Neural cell (in vitro differentiated cells): ENCODE results near the gene PODXL2. TPM values are rescaled to one million over a fixed set of nuclear protein-coding genes. Genes with fewer than 3 reads are reported as not detected.

Source experiments
- H2AFZ ChIP-seq: fragments of 200-600, 300-800 bp; sonication (generic), shearing (Covaris generic); 2 replicates; pipeline ENCODE4 v1.6.0; 2014; ENCODE audit warnings: low read depth, mild to moderate bottlenecking, antibody characterized with exemption, low read length, moderate library complexity
- H3F3A ChIP-seq: fragments of 200-600 bp; shearing (Covaris generic); 2 replicates; pipeline ENCODE4 v1.6.1; 2016; ENCODE audit warnings: mild to moderate bottlenecking, moderate library complexity, mixed read lengths, antibody characterized with exemption, low read length; ENCODE audit not compliant: insufficient read depth, poor library complexity, severe bottlenecking
- H3K27ac ChIP-seq: fragments of 200-600, 300-800 bp; sonication (generic), shearing (Covaris generic); 2 replicates; pipeline ENCODE4 v1.5.1; 2014; ENCODE audit warnings: mild to moderate bottlenecking, low read length, moderate library complexity
- H3K27me3 ChIP-seq: fragments of 300-800, 200-600 bp; sonication (generic), shearing (Covaris generic); 2 replicates; pipeline ENCODE4 v1.6.0; 2014; ENCODE audit warnings: mild to moderate bottlenecking, low read depth, low read length, moderate library complexity; ENCODE audit not compliant: insufficient read depth
- H3K36me3 ChIP-seq: fragments of 300-800, 200-600 bp; sonication (generic), shearing (Covaris generic); 2 replicates; pipeline ENCODE4 v1.5.1; 2014; ENCODE audit warnings: mild to moderate bottlenecking, antibody characterized with exemption, low read length, moderate library complexity; ENCODE audit not compliant: insufficient read depth
- H3K4me2 ChIP-seq: fragments of 300-800, 200-600 bp; sonication (generic), shearing (Covaris generic); 2 replicates; pipeline ENCODE4 v1.6.0; 2014; ENCODE audit warnings: mild to moderate bottlenecking, low read length
- H3K4me3 ChIP-seq: fragments of 300-800, 200-600 bp; sonication (generic), shearing (Covaris generic); 2 replicates; pipeline ENCODE4 v1.5.1; 2014; ENCODE audit warnings: mild to moderate bottlenecking, low read length, moderate library complexity
- H3K79me2 ChIP-seq: fragments of 200-600 bp; shearing (Covaris generic); replicated peaks from 2 replicates; pipeline ENCODE4 v1.6.0; 2014; ENCODE audit warnings: mild to moderate bottlenecking, low read length, moderate library complexity; ENCODE audit not compliant: insufficient read depth
- H3K9ac ChIP-seq: fragments of 300-800, 200-600 bp; sonication (generic), shearing (Covaris generic); 2 replicates; pipeline ENCODE4 v1.6.1; 2016; ENCODE audit warnings: mild to moderate bottlenecking, low read length, mixed read lengths
- H3K9me2 ChIP-seq: fragments of 200-600 bp; shearing (Covaris generic); 2 replicates; pipeline ENCODE4 v1.6.1; 2016; ENCODE audit warnings: mild to moderate bottlenecking, low read length, mixed read lengths; ENCODE audit not compliant: insufficient read depth
- H3K9me3 ChIP-seq: fragments of 200-600, 300-800 bp; sonication (generic), shearing (Covaris generic); 2 replicates; pipeline ENCODE4 v1.6.1; 2016; ENCODE audit warnings: mild to moderate bottlenecking, mixed run types, low read length, moderate library complexity, mixed read lengths
- H4K20me1 ChIP-seq: fragments of 200-600 bp; shearing (Covaris generic); 2 replicates; pipeline ENCODE4 v1.6.1; 2016; ENCODE audit warnings: mild to moderate bottlenecking, mixed run types; ENCODE audit not compliant: insufficient read depth
- EP300 ChIP-seq: fragments of 450-650 bp; conservative IDR thresholded peaks from 2 replicates; pipeline ENCODE4 v1.6.1; 2014; ENCODE audit warnings: antibody characterized with exemption, mild to moderate bottlenecking, moderate library complexity; ENCODE audit not compliant: poor library complexity, severe bottlenecking
- EZH2 ChIP-seq: fragments of 200-600, 300-800 bp; shearing (Covaris generic), sonication (generic); IDR thresholded peaks from 2 replicates; pipeline ENCODE4 v1.6.1; 2014; ENCODE audit warnings: antibody characterized with exemption, low read length, borderline replicate concordance, mild to moderate bottlenecking; ENCODE audit not compliant: insufficient read depth, poor library complexity, severe bottlenecking
- MXI1 ChIP-seq: fragments of 450-650 bp; conservative IDR thresholded peaks from 2 replicates; pipeline ENCODE4 v1.6.1; 2014; ENCODE audit warnings: antibody characterized with exemption, mild to moderate bottlenecking; ENCODE audit not compliant: poor library complexity, severe bottlenecking
- POLR2AphosphoS5 ChIP-seq: IDR thresholded peaks from 2 replicates; pipeline ENCODE4 v1.6.1; 2012
- RAD21 ChIP-seq: fragments of 450-650 bp; conservative IDR thresholded peaks from 2 replicates; pipeline ENCODE4 v1.6.1; 2014; ENCODE audit warnings: antibody characterized with exemption, mild to moderate bottlenecking, moderate library complexity
- SMC3 ChIP-seq: fragments of 450-650 bp; conservative IDR thresholded peaks from 2 replicates; pipeline ENCODE4 v1.6.1; 2014; ENCODE audit warnings: antibody characterized with exemption, mild to moderate bottlenecking, moderate library complexity; ENCODE audit not compliant: poor library complexity
- TAF1 ChIP-seq: IDR thresholded peaks from 2 replicates; pipeline ENCODE4 v1.6.1; 2012; ENCODE audit warnings: low read depth
- polyA plus RNA-seq: library from polyadenylated mRNA; depleted of rRNA; stranded (reverse); fragments of >200 nt; gene quantifications from 2 replicates; pipeline ENCODE4 v1.2.3, GENCODE V29; 2014
- TF ChIP-seq, protein P1 (sequence below): fragments of 450-650 bp; IDR thresholded peaks from 2 replicates; pipeline ENCODE4 v1.5.1; 2014; ENCODE audit warnings: antibody characterized with exemption, mild to moderate bottlenecking, moderate library complexity; ENCODE audit not compliant: poor library complexity, severe bottlenecking
- TF ChIP-seq, protein P2 (sequence below): IDR thresholded peaks from 2 replicates; pipeline ENCODE4 v1.6.1; 2012; ENCODE audit warnings: borderline replicate concordance

PODXL2 gene
- polyA plus RNA-seq, 1 donor from 2014 or later: 266 TPM

DNA sequence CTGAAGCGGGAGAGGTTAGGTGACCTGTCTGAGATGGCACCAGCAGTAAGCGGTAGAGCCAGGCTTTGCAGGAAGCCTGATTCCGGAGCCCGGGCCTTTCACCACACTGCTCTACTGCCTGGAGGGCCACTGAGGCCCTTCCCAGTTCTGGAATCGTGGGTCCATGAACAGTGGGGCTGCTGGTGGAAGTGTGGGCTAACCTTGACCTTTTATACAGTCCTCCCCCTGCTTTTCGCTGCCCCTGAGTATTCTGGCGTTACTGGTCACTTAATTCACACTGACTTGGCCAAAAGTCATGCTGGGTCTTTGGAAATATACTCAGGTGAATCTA is 41.2 kb downstream of the PODXL2 start:
- Histone ChIP-seq H3K36me3 (peaks cover 3% of the 10 kb centered on the region), H3K9me2 (no peaks in the 10 kb centered on the region), H3K4me3 (no peak overlapping the region), H3K9me3 (no peaks in the 10 kb centered on the region), H3F3A (no peaks in the 10 kb centered on the region), H3K9ac (no peak overlapping the region), H2AFZ (no peak overlapping the region), H3K79me2 (no peaks in the 10 kb centered on the region), H3K4me2 (no peak overlapping the region), H3K27me3 (no peaks in the 10 kb centered on the region), H4K20me1 (no peaks in the 10 kb centered on the region), H3K27ac (no peak overlapping the region)
- TF ChIP-seq, protein P1, sequence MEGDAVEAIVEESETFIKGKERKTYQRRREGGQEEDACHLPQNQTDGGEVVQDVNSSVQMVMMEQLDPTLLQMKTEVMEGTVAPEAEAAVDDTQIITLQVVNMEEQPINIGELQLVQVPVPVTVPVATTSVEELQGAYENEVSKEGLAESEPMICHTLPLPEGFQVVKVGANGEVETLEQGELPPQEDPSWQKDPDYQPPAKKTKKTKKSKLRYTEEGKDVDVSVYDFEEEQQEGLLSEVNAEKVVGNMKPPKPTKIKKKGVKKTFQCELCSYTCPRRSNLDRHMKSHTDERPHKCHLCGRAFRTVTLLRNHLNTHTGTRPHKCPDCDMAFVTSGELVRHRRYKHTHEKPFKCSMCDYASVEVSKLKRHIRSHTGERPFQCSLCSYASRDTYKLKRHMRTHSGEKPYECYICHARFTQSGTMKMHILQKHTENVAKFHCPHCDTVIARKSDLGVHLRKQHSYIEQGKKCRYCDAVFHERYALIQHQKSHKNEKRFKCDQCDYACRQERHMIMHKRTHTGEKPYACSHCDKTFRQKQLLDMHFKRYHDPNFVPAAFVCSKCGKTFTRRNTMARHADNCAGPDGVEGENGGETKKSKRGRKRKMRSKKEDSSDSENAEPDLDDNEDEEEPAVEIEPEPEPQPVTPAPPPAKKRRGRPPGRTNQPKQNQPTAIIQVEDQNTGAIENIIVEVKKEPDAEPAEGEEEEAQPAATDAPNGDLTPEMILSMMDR: no peak
- TF ChIP-seq, protein P2, sequence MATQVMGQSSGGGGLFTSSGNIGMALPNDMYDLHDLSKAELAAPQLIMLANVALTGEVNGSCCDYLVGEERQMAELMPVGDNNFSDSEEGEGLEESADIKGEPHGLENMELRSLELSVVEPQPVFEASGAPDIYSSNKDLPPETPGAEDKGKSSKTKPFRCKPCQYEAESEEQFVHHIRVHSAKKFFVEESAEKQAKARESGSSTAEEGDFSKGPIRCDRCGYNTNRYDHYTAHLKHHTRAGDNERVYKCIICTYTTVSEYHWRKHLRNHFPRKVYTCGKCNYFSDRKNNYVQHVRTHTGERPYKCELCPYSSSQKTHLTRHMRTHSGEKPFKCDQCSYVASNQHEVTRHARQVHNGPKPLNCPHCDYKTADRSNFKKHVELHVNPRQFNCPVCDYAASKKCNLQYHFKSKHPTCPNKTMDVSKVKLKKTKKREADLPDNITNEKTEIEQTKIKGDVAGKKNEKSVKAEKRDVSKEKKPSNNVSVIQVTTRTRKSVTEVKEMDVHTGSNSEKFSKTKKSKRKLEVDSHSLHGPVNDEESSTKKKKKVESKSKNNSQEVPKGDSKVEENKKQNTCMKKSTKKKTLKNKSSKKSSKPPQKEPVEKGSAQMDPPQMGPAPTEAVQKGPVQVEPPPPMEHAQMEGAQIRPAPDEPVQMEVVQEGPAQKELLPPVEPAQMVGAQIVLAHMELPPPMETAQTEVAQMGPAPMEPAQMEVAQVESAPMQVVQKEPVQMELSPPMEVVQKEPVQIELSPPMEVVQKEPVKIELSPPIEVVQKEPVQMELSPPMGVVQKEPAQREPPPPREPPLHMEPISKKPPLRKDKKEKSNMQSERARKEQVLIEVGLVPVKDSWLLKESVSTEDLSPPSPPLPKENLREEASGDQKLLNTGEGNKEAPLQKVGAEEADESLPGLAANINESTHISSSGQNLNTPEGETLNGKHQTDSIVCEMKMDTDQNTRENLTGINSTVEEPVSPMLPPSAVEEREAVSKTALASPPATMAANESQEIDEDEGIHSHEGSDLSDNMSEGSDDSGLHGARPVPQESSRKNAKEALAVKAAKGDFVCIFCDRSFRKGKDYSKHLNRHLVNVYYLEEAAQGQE: no peak
- TF ChIP-seq TAF1: no peak
- TF ChIP-seq MXI1: no peak
- no peak for TF ChIP-seq POLR2AphosphoS5
- no peak for TF ChIP-seq EP300
- TF ChIP-seq SMC3: no peak

DNA sequence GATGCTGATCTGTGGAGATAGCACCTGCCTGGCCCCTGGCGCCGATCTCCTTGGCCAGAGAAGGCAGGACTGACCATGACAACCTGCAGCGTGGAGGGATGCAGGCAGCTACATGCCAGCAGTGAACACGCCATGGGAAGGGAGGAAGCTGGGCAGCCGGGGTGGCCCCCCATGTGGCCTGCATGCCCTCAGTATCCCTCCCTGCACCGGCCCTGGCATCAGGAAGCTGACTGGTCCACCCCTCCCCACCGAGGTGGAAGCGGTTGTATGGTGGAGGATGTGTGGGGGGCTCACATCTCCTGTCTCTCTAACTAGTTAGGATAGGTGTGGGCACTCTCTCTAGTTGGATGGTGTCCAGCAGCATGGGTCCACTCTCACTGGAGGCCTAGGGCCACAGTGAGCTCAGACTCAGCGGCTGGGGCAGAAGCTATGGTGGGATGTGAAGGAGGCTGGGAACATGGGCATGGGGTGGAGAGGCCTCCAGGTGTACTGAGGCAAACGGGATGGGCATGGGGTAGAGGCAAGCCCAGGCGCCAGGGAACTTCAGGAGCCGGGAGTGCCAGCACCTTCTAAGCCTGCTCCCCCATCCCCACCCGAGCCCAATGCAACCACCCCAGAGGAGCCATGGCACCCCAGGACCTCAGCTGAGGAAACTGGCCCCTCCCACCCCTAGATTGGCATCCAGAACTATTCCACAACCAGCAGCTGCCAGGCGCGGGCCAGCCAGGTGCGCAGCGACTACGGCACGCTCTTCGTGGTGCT is 42.0 kb downstream of the PODXL2 start:
- Histone ChIP-seq H2AFZ (no peak overlapping the region), H3F3A (no peaks in the 10 kb centered on the region), H3K27me3 (no peaks in the 10 kb centered on the region), H4K20me1 (no peaks in the 10 kb centered on the region), H3K4me2 (no peak overlapping the region), H3K27ac (no peak overlapping the region), H3K9me3 (no peaks in the 10 kb centered on the region), H3K36me3 (peaks cover 3% of the 10 kb centered on the region), H3K79me2 (no peaks in the 10 kb centered on the region), H3K9ac (no peak overlapping the region), H3K4me3 (no peak overlapping the region), H3K9me2 (no peaks in the 10 kb centered on the region)
- no peak for TF ChIP-seq EZH2
- TF ChIP-seq, protein P2: no peak
- TF ChIP-seq MXI1: no peak
- no peak for TF ChIP-seq TAF1
- TF ChIP-seq RAD21: no peak
- TF ChIP-seq, protein P1: no peak
- no peak for TF ChIP-seq EP300
- TF ChIP-seq SMC3: no peak
- TF ChIP-seq POLR2AphosphoS5: no peak
